Subcutaneous adipose tissue (tissue), 4 donors: ENCODE data around the gene CCT6B. TPM values are rescaled to one million over a fixed set of nuclear protein-coding genes. Genes with fewer than 3 reads are reported as not detected.

Experiments used
- CTCF ChIP-seq: fragments of 450-650 bp; IDR thresholded peaks from one replicate; pipeline ENCODE4 v1.5.1; 2016; ENCODE audit warnings: low read depth, mild to moderate bottlenecking, control low read depth, antibody characterized with exemption, moderate library complexity
- total RNA-seq, 4 donors: library from RNA; depleted of rRNA; stranded (reverse); fragments of >200 nt; gene quantifications; one replicate each; pipeline ENCODE4 v1.1.0, GENCODE V29; 2016

The CCT6B gene
- total RNA-seq, 4 donors from 2014 or later = 3.1 to 6.2 (median 4.1) TPM

DNA sequence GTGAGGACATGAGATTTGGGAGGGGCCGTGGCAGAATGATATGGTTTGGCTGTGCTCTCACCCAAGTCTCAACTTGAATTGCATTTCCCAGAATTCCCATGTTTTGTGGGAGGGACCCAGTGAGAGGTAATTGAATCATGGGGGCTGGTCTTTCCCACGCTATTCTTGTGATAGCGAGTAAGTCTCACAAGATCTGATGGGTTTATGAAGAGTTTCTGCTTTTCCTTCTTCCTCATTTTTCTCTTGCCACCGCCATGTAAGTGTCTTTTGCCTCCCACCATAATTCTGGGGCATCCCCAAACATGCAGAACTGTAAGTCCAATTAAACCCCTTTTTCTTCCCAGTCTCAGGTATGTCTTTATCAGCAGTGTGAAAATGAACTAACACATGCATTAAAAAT, 40.6 kb downstream of the CCT6B start:
- no peak for TF ChIP-seq CTCF

- no peak for TF ChIP-seq CTCF
Measured at GRCh38 chr17:34917381-34917780, 43.9 kb downstream of the CCT6B start.

GRCh38 chr17:34916120-34916519, 45.1 kb downstream of the CCT6B start:
- TF ChIP-seq CTCF = no peak

DNA sequence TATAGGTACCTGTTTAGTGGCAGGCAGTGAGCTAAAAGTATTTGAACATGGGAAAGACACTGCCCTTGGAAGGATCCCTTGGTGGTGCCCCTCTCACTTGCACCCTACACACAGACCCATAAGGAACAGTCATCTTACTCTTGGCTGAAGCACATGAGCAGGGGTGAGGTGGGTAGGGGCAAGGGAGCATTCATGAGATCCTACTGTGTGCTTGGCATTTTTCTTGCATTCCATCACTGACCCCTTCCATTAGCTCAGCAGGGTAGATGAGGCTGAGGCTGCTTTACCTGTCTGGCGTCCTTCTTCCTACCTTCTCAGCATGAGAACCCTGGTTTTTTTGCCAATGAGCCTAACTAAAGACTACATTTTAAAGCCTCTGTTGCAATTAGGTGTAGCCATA, 48.3 kb downstream of the CCT6B start:
- TF ChIP-seq CTCF = no peak

- TF ChIP-seq CTCF = no peak
Measured at GRCh38 chr17:34909040-34909439, 52.2 kb downstream of the CCT6B start.

GRCh38 chr17:34902831-34903547, 58.3 kb downstream of the CCT6B start:
- TF ChIP-seq CTCF = no peak

- no peak for TF ChIP-seq CTCF
Measured at GRCh38 chr17:34899643-34900291, 61.5 kb downstream of the CCT6B start.
